GM19099 (cell line): Measurements from ENCODE around the gene DEPP1.
A peak's percentile ranks its signal among the peaks of the same experiment; 100 is the strongest.

Source experiments
- POLR2A ChIP-seq: IDR thresholded peaks from 3 replicates; pipeline ENCODE4 v1.6.1; 2011; ENCODE audit warnings: low read depth; ENCODE audit not compliant: insufficient read length; ENCODE audit errors: extremely low read depth

The DEPP1 gene

DNA sequence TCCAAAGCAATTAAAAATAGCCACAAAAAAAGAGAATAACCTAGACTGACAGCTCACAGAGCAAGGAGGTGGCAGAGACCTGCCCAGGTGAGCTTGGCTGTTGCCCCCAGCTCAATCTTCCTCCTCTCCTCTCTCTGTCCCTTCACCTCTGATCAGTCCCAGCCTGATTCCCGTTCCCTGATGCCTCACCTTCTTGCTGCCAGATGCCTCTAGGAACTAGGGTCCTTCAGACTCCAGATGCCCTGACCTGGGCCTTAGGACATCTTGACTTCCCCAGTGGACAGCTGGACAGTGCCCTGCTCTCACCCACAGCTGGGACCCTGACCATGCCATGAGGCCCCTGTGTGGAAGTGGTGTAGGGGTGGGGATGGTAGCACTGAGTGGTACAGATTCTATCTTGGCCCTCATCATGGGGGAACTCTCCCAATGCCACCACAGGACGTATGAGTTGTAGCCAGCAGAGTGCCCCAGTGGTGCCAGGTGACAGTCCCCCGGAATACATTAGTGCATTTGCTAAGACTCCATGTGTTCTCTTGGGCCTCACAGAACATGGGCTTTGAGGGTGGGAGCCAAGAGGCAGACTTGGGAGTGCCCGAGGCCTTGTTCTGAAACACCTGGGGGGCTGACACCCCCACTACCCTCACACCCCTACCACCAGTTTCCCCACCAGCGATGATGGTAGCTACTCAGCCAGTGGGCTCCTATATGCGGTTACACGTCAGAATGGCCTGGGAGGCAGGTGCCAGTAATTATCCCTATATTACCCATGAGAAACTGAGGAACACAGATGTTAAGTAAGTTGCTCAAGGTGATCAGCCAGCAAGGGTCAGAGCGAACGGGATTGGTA is 2.0 kb downstream of the DEPP1 start:
- no peak for TF ChIP-seq POLR2A

DNA sequence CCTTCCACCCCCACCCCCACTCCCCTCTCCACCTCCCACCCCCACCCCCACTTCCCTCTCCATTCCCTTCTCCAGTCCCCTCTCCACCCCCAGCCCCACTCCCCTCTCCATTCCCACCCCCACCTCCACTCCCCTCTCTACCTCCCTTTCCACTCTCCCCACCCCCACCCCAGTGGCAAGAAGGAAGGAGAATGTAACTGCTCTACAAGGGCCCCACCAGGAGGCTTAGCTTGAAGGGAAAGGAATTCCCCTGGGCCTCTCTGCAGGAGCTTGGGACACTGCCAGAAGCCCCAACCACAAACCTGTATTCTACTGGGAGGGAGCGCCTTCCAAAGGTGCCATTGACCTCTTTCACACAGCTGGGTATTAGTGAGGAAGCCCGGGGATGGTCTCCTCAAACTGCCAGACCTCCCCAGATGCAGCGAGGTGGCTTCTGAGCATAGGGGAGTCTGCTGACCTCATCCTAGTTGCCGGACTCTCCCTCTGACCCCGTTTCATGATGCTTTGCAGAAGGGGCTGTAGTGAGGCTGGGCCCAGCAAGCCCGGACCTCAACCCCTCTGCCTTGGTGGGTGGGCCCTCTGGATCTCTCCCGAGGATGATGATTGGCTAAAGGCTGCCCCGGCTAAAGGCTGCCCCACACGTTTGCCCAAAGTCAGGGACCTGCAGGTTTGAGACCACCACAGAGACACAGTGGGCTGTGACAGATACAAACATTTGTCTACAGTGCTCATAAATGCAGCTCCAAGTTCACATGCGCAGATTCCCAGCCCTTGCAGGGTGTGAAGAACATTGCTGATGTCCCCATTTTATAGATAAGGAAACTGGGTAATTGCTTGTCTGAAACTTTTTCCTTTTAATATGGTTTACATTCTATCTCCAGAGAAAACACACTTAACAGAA is 2.9 kb downstream of the DEPP1 start:
- TF ChIP-seq POLR2A: no peak

DNA sequence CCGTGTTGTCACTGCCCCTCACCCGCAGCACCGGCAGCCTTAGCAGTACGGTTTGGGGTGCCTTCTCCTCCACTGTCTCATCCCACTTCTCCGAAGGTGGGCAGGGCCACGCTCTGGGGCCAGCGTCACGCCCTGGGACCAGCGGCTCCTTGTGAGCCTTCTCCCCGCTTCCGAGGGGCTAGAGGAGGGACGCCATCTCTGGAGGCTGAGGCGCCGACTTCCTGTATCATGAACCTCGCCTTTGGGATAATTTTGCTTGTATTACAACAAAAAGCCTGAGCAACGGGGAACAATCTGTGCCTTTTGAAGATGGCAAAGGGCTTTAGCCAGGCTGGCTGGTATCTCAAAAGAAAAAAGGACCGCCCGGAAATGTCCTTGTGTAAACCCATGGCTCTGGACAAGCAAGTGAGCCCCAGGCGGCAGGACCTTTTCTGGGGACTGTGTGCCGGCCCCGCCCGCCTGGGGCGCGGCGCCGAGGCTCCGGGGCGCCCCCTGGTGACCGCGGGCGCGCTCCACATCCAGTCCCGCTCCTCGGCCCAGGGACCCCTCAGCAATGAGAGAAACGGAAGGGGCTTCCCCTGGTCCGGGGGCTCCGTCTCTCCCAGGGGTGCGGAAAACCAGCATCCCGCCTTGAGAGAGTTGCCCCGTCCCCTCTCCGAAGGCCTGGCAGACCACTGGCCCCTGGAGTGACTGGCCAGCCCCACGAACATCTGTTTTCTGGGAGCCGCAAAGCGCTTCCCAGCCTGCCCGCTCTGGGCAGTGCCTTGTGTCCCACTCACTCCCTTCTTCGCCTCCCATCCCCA is 3.8 kb downstream of the DEPP1 start:
- TF ChIP-seq POLR2A: peak; percentile 60

DNA sequence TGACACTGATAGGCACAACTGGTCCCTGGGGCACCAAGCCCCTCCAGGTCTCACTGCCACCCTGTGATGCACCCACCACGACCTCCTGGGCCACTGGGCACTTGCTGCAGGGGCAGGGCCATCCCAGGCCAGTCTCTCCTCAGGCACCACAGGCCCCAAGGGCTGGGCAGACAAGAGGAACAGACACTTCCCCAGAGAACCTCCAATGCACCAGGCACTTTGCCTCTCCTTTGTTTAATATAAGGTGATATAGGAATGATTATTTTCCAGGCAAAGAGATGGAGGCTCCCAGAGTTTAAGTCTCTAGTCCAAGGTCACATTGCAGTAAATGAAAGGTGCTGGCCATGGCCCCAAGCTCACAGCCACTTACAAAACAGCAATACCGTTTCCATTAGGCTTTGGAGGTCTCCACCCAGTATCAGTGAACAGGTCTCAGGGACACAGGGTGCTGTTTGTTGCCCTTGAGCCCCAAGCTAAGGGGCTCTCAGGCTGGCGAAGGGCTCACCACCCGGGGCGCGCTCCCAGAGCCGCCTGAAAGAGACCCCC is 4.5 kb downstream of the DEPP1 start:
- no peak for TF ChIP-seq POLR2A

DNA sequence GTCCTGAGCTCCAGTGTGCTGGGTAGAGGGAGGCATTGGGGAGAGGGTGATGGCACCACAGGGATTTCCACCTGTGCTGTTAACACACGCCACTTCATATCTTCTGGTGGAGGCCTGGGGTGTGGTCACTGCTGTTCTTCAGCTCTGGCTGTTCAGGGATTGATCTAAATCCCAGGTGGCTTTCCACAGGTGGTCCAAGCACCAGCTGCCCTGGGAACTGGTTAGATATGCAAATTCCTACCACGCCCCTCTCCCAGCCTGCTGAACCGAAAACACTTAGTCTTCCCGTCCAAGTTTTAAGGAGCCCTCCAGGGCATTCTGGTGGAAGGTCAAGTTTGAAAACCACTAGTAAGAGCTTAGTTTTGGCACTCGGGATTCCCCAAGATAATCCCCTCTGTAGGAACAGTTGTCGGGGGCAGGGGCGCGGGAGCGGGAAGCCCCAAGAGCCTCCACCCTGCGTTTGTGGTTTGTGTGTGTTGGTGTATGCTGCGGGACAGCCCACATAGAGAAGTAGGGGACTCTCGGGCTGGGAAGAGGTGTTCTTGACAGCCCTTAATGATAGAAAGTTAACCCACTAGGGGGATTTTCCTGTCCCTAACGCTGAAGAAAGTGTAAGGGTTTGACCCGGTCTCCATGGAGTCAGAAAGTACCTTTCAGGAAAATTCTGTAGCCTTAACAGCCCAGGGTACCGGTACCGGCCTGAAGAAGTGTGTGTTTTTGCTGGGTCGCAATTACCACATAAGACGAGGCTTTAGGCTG is 5.1 kb downstream of the DEPP1 start:
- peak; percentile 4 for TF ChIP-seq POLR2A

DNA sequence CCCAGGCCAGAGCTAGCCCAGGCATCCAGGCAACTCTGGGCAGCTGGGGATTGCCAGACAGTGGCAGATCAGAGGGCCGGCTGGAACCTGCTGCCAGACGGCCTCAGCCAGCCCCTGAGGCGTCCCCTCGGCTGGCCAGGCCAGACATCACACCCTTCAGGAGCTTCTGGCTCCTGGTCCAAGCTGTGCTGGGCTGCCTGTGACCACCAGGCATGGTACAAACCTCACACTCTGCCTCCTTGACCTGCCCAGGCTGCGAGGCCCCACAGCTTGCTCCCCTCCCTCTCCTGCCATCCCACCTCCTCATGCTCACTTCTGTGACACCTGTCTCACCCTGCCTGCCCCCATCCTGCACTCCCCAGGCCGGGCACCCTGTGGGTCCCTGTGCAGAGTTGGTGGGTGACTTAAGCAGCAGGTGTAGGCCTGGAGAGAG is 5.7 kb downstream of the DEPP1 start:
- no peak for TF ChIP-seq POLR2A

DNA sequence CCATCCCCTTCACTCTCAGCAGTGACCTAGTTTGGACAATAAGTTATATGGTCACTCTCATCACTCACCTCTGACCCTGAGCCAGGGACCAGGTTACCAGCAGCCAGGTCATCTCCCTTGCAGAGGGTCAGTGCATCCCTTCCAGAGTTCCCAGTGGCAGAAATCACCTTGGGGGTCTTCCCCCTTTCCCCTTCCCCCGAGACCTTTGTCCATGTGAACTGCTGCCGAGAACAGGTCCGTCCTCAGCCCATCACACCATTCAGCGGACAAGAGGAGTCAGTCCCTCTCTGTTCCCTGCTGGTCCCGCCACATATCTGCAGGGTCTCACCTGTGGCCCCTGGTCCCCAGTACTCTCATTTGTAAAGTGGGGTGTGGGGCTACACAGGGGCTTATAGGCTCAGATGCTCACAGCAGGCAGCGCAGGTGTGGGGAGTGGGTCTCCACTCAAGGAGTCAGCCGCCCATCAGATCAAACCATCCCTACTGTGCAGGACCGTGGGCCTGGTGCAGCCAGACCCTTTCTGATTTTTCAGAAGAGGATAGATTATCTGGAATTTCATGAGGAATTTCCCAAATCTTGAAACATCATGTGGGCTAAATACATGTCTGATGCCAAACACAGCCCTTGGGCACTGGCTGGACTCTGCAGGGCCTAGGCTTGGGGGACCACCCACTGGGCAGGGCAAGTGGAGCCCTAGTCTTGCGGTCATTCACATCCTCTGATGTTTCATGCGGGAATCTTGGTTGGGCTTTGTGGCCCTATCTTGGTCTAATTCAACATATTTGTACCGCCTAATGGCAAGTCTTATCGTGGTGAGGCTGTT is 6.5 kb downstream of the DEPP1 start:
- TF ChIP-seq POLR2A: peak; percentile 1

DNA sequence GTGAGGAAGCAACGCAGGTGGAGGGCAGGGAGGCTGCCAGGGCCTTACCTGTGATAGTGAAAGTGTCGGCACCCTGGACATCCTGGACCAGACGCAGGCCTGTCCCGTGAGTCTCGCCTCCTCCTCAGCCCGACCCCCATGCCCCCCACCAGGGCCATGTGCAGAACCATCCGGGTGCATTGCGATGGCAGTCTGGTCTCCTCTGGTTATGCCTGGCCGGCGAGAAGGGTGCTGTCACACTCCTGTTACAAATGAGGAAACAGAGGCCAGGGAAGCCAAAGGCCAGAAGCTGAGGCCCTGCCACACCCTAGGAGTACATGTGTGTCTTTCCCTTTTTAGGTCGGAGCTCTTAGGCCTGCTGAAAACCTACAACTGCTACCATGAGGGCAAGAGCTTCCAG is 7.2 kb downstream of the DEPP1 start:
- no peak for TF ChIP-seq POLR2A

DNA sequence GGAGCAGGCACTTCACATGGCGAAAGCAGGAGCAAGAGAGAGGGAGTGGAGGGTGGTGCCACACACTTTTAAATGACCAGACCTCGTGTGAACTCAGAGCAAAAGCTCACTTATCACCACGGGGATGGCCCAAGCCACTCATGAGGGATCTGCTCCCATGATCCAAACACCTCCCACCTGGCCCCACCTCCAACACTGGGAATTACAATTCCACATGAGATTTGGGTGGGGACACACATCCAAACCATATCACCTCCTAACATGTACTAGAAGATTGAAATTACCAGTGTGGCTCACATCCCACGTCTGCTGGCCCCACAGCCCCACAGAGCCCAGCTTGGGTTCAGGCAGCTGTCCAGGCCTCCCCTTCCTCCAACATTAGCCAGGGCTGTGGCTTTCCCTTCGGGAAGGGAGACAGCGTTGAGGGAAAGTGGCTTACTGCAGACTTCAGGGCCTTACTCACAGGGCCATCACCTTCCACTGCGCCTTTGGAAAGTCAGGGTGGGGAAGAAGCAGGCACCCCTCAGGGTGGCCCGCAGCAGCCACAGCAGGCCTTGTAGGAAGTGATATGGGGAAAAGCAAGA is 7.7 kb downstream of the DEPP1 start:
- no peak for TF ChIP-seq POLR2A

DNA sequence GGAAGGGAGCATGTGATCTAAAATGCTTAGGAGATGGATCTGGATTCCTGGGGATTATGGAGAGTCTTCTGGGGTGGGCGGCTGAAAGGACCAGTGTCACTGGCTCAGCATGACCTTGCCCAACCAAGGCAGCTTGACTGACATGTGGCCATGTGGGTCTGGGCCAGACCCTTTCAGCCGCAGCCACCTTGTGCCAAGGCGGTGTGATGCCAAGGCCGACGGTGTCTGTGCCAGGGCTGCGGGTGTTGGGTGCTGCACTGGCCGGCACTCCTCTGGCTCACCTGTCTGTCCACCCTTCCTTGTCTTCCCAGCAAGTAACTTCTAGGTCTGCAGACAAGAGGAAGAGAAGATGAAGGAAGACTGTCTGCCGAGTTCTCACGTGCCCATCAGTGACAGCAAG is 8.8 kb downstream of the DEPP1 start:
- no peak for TF ChIP-seq POLR2A

DNA sequence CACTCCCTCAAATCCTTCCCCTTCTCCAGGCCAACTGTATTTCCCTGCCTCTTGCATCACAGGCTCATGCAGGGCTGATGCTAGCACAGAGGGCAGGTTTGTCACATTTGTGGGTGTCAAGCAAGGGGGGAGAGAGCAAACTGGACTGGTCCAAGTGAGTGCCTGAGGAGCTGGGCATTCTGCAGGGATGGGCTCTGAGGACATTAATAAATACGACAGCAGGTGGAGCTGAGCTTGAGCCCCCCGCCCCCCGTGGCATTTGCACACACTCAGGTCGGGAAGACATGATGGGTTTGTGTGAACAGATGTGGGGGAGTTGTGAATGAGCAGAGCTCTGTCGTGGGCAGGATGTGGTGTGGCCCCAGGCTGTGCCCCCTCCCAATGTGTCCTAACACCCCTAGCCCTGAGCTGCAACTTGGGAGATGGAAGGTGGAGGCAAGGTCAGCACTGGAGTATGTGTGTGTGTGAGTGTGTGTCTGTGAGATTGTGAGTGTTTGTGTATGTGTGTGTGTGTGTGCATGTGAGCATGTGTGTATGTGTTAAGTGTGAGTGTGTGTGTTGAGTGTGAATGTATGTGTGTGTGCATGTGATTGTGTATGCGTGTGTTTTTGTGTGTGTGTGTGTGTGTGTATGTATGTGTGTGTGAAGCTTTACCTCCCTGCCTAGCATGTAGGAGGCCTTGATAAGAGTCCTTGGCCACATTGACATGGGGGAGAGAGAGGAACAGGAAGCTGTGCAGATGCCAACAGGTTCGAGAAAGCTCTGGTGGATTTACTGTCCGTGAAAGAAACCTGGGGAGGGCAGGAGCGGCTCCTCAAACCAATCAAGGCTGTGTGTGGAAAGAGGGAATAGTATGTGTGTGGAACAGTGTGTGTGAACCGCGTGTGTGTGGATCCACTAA is 9.9 kb downstream of the DEPP1 start:
- no peak for TF ChIP-seq POLR2A

DNA sequence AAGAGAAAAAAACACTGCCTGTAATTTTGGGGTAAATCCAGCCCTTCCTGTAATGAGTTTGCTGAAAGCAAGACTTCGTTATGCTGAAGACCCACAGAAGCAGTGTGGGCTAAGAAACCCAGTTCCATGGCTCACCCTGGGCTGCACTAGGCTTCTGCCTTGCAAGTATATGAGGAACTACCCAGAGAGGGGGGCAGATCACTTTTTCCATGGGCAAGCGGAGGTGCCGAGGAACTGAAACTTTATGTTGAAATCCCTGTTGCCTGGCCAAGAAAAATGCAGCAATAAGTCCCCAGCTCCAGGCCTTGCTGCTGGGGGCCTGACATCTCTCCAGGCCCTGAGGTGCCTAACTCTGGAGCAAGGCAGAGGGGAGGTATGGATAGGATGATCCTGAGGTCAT is 10.5 kb downstream of the DEPP1 start:
- TF ChIP-seq POLR2A: no peak
